ENCODE measurements around the gene THG1L.
A peak's percentile ranks its signal among the peaks of the same experiment; 100 is the strongest.

Gene THG1L

DNA sequence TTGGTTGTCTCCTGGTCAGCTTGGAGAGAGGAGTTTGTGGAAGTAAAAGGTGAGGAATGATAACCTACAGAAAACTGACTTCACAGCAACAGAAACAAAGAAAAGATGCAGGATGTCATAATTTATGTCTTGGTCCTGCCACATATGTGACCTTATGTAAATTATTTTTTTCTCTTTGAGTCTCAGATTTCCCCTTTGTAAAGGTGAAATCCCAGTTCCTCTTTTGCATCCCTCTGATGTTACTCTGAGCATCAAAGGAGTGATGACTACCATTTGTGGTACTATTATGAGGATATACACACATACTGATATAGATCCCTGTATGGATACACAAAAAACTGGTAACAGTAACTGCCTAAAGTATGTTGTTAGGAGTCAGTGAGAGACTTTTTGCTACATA lies 1.4 kb upstream of the THG1L start:
- peak; percentile 33 for DNase-seq

DNA sequence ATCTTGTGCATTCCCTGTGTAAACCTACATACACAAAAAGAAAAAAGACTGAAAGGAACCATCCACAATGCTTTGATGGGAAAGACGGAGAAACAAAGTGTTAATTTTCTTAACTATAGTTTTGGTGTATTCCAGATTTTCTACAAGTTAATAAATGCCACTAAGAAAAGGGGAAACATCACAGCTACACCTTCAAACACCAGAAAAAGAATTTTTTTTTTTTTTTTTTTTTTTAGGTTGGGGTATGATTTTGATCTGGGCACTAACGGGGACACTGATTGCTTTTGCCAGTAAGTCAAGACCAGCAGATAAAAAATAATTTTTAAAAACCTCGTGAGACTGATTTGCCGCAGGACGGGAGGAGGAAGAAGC lies 334 bp upstream of the THG1L start:
- no peak for DNase-seq

DNA sequence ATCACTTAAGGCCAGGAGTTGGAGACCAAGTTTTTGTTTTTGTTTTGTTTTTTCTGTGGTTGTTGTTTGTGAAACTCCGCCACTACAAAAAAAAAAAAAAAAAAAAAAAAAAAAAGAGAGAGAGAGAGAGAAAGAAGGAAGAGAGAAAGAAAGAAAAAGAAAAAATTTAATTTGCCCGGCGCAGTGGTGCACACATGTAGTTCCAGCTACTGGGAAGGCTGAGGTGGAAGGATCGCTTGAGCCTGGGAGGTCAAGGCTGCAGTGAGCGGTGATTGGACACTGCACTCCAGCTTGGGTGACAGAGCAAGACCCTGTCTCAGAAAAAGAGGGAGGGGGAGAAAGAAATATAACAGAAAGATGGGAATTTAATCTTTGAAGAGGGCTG lies 902 bp downstream of the THG1L start:
- DNase-seq = no peak

DNA sequence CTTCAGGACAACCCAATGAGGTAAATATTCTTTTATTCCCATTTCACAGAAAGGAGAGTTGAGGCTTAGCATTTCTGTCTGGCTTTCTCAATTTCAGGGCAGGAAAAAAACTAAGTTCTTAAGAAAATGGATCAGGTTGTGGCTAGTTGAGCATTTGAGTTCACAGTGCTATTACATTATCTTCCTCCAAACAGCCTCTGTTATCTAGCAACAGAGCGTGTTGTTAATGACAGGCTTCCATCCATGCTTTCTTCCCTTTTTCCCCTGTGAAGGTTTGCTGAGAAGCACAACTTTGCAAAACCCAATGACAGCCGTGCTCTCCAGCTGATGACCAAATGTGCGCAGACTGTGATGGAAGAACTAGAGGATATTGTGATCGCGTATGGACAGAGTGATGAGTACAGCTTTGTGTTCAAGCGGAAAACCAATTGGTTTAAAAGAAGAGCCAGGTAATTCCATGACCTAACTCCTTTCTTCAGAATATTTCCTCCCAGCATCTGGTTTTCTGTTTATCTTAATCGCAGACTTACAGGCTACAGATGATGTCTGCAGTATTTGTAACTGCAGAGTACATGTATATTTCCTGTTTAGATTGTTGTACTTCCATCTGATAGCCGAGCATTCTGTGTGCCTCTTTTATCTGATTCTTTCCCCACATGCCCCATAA lies 1.5 kb downstream of the THG1L start:
- DNase-seq = no peak

DNA sequence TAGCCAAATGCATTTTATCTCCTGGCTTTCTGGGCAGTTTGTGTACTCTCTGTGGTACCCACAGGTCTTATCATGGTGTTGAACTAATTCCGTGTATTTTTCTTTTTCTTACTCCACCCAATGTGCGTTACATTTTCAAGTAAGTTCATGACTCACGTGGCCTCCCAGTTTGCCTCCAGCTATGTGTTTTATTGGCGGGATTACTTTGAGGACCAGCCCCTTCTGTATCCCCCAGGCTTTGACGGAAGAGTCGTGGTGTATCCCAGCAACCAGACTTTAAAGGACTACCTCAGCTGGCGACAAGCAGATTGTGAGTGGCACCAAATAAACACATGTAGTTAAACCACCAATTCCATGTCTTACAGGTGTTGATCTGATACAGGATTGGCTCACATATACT lies 3.2 kb downstream of the THG1L start:
- no peak for DNase-seq

DNA sequence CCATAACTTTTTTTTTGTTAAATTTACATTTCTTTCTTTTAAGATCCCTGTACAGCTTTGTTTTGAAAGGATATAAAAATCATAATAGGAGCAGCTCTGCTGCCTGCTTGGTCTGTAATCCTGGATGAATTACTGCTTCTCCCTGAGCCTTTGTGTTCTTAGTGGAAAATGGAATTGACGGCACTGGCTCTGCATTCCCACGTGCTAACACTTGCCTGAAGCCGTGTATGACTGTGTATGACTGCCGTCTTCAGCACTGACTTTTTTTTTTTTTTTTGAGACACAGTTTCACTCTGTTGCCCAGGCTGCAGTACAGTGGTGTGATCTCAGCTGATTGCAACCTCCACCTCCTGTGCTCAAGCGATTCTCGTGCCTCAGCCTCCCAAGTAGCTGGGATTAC lies 4.8 kb downstream of the THG1L start:
- DNase-seq = no peak

DNA sequence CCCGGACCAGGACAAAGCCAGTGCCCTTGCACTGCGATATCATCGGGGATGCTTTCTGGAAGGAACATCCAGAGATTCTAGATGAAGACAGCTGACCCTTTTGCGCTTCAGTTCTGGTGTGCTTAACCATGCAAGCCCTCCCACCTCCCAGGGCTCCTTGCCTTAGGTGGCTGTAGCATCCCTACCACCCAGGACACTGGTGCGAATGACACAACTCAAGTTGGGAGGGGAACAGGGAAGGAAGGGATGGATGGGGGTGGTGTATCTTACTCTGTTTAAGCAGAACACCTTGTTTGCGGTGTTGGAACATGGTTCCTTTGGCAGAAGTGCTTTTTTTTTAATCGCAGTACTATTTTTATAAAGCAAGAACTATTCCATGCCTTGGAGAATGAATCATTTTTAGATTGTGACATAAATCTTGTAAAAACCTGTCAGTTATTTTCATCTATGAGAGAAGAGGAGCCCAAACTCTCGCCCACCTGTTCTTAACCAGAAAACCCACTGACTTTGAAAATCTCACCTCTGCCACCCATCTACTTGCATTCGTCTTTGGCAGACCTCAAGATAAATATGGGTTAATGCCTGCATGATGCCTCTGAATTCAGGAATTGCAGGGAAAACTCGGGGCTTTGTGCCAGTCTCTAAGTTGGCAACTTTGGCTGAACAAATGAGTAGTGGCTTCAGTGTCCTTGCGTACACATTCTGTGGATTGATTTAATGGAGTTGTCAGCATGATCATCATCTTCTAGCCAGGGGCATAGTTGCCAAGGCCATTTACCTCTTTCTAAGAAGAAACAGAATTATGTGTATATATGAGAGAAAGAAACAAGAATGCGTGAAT lies 8.4 kb downstream of the THG1L start:
- DNase-seq = no peak

DNA sequence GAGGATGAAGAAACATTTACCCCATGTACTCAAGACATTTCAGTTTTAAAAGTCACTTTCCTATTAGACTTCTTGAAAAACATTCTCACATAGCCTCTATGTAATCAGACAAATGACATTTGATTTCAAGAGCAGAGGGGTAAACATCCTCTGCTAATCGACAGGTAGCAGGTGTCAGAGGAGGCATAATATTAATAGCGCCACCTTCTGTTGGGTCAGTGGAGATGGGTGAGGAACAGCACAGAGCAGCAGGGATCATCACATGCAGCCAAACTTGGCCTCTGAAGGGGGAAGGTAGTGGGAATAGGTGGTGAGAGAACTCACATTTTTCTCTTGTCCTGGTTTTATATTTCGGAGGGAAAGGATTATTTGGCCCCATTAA lies 9.0 kb downstream of the THG1L start:
- DNase-seq = peak; percentile 36

DNA sequence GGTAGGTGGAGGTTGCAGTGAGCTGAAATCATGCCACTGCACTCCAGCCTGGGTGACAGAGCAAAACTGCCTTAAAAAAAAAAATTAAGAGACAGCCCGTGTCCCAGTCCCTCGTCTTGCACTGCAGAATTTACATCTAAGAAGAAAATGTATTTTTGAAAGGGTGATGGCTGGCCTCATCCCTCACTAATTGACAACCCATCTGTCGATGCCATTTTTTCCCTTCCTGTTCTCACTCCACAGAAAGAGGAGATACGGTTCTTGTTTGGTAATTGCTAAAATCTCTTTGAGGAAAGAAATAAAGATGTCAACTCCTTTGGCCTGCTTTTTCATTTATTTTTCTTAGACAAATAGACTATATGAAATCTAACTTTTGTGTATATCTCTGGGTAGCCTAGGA lies 9.9 kb downstream of the THG1L start:
- DNase-seq = no peak

DNA sequence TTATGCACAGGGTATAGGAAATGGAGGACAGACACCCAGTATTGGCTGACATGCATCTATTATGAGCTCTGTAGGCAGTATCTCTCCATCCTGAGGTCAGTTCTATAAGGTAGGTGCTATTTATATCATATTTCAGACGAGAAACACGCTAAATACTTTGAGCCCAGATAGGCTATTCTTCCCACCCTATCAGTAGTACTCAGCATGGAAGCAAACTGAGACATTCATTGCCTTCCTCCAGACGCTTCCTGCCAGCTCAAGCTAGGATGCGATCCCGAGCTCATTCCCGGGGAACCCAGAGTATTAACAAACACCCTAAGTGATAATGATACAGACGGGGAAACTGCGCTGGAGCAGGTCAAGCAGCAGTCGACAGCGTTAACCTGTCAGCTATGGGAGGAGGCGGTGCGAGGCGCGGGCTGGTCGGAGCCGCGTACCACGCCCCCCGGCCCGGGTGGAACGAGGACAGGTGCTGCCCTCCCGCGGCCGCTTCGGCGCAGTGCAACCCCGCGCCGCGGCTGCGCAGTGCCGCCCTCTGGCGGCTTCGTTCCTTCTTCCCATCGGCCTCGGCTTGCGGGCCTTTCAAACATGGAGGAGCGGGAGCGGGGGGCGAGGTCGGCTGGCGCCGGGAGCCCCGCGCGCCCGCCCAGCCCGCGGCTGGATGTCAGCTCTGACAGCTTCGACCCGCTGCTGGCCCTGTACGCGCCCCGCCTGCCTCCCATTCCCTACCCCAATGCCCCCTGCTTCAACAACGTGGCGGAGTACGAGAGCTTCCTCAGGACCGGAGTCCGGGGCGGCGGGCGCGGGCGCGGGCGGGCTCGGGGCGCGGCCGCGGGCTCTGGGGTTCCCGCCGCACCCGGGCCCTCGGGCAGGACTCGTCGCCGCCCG lies 12.2 kb downstream of the THG1L start, which contains the start of gene LSM11:
Gene LSM11, plus strand, starts transcription at position 550 of the 888 bp plus-strand sequence. Its CDS starts 39 bp downstream, at position 589.
- peak; percentile 90 for DNase-seq

DNA sequence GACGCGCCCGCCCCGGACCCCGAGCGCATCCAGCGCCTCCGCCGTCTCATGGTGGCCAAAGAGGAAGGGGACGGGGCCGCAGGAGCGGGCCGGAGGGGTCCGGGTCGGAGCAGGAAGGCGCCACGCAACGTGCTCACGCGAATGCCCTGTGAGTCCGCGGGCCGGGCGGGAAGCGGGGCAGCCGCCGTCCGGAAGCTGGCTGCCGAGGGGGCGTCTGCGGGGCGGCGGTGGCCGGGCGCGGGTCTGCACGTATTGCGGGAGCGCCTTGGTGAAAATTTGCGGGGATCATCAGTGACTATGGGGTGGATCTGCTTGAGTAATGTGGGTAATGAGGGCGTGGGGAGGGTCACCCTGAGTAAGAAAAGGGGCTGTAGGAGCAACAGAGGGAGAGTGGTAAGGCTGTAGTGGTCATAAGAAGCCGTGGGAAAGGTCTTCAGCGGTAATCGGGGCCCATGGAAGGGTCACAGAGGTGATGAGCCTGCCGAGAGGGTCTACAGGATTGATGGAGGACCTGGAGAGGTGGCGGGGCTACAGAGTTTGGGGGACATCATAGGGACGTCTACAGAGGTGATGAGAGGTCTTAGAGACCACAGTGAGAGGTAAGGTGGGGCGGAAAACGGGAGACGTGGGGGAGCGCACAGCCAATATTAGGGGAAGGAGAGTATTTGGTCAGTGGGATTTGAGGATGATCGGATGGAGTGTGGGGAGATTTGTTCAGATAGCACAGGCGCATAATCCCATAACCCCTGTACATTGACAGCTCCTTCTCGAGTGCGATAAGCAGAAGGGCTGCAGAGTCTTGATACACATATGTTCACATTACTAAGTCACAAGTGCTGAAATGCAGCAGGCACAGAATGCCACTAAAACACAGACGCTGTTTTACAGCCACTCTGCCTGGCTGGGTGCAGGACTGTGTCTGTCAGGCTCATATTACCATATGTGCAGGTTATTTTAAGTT lies 13.1 kb downstream of the THG1L start:
- peak; percentile 29 for DNase-seq

DNA sequence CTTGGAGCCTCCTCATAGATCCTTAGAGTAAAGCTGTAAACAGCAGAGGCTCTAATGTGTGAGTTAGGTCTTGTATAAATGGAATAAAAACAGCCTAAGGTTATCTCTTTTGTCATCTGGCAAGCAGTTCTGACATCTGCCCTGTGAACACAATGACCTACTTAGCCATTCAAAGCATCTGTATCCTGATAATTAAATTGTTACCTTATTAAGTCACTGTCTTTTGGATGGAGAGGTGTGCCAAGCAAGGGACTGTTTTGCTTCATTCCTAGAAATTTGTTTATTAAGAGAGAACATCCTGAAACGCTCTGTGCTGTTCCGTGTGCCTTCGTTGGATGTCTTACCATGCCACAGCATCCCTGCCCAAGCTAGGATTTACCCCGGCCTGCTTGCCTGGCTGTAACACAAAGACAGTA lies 13.8 kb downstream of the THG1L start:
- DNase-seq = no peak

DNA sequence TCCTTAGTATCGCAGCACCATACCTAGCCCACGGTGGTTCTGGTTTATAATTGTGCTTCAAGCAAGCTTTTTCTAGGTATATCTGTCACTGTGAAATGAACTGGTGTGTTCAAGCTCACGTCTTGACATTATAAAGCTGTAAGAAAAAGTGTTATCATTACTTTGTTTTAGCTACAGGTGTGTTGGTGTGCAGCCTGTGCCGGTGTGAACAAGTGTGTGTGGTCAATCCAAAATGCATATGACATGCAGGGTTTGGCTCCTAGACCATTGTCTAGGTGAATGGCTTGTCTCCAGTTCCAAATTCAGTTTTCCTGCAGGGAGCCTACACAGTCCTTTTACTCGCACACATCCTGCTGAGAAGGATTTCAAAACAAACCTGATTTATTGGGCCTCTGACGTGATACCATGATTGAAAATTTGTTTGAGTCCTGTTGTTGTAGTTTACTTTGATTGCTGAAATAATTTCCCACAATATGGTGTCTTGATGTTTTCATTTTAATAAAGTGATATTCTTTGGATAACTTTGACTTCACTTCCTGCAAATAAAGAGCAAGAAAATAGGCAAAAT lies 16.0 kb downstream of the THG1L start:
- no peak for DNase-seq

DNA sequence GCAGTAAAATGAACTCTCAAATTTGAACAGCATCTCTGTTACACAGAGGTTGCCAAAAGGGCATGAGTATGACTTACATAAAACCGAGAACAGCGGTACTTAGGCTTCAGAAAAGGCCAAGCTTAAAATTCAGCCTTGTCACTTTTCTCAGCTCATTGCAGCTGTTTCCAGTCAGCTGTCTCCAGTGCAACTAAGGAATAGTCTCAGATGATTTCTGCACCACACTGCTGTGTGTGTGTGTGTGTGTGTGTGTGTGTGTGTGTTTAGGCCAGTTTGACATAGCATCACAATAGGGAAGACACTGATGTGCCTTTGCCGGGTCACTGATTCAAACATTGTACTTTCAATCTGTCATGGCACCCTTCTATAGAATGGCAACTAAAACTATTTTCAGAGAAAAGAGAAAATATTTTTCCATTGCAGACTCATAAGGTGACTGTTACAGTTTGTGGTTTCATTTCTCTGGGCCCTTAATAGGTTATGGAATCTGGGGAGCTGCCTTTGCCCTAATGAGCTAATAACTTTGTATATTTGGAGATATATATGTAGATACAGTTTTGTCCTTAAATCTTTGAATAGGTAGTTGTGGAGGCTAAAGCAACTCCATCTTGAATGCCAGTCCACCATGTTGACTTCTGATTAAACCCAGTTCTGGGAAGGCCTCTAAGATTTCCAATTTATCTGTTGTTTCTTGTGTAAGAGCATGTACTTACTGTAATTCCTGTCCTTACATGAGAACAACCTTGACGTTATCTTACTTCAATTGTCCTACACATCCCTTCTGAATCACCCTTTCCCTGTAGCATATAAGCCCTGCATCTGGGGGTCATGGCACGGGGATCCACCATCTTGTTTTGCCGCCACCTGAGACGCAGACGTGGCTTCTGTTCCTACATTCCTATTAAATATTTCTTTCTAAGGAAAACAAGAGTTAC lies 16.8 kb downstream of the THG1L start:
- no peak for DNase-seq

DNA sequence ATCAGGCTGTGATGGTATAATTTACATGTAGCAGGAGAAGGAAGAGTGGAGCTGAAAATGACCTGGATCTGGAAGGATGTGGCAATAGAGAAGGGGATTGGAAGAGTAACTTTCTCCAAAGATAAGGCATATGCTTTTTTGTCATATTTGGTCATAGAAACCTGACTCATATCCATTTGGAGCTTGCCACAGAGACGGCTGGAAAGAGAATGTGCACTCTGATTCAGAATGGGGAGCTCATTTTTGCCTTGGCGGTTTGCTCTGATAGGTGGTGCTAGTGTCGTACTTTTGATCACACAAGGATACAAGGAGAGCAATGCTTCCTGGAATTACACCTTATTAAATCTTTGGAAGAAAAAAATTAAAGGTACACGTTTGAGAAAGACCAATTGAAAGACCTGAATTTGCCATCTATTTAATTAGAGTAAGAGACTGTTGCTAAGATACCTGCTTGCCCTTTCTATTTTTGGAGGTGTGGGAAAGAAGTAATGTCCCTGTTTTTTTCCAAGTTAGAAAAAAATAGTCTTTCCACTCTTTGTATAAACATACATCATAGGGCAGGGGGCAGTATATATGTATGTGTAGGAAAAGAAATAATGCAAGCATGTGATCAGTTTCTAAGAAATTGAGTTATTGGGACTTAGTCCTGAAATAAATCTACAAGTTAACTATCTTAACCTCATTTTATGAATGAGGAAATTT lies 17.7 kb downstream of the THG1L start:
- DNase-seq = no peak

DNA sequence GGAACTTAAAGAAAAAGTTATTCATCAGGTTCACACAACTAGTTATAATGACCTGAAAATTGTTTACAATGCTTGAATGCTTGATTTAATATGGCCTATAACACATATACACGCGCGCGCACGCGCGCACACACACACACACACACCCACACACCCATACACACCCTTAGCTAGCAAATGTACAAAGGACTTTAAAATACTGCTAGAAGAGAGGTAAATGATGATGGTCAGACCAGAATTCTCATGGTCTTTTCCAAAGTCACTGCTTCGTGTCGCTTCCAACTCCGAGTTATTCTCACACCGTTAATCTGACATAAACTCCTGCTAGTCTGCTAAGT lies 18.2 kb downstream of the THG1L start:
- DNase-seq = no peak

DNA sequence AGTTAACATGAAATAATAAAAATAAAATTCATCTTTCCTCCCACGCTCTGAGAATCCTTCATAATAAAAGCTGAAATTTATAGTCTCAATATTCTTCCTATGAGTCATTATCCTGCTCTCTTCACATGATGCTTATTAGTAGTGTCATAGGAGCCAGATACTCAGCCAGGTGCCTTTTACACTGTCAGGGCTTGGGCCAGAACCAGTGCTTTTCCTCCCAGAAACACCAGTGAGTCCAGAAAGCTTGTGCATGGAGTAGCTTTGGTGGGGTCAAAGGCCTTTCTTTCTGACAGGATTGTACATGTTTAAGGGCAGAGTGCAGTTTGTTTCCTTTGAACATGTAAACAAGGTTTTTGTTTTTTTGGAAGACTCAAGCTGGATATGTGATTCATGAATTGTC lies 19.1 kb downstream of the THG1L start:
- no peak for DNase-seq

DNA sequence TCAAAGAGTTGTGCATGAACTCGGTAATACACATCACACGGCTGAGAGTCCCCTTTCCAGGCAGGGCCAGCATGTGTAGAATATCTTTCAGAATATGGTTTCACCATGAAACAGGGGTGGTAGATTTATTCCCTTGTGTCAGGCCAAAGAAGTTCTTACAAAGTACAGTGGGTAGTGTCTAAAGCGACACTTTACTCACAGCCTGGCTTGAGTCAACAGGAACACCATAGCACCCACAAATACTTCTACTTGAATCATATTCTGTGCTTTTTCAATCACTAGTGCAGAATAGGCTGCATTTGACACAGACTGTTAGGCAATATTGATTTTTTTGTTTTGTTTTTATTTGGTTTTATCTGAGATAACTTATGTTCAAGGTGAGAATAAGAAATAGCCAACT lies 24.9 kb downstream of the THG1L start:
- DNase-seq = no peak

DNA sequence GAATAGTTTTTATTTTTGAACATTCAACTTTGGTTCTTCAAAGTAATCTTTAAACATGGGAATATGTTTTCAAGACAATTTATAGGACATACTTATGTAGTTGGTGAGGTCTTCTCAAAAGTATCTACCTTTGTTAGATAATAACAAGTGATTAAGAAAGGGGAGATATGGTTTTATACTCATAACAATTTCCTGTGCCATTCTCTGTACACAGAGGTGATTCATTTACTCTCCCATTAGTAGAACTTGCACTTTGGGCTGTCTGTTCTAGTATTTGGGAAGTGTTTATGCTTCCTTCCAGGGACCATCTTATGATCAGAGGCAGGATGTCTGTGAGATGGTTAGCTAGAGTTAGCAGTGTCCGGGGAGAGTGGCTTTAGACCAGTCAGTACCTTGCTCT lies 27.5 kb downstream of the THG1L start:
- DNase-seq = no peak

All from RPMI8226 (cell line).